Progenitor cell of endocrine pancreas (in vitro differentiated cells): Measurements from ENCODE around the gene DTNBP1. TPM values are rescaled to one million over a fixed set of nuclear protein-coding genes. Genes with fewer than 3 reads are reported as not detected.

Experiments used
- DNase-seq: peaks from one replicate; pipeline ENCODE4 v3.0.0; 2021; ENCODE audit warnings: low spot score; ENCODE audit not compliant: unreplicated experiment
- H3K27ac Mint-ChIP-seq: 2 replicates; pipeline ENCODE4 v1.8.0; 2021; ENCODE audit warnings: mild to moderate bottlenecking, moderate library complexity, mixed read lengths
- H3K27me3 Mint-ChIP-seq: 2 replicates; pipeline ENCODE4 v1.8.0; 2021; ENCODE audit warnings: mixed read lengths
- H3K36me3 Mint-ChIP-seq: 2 replicates; pipeline ENCODE4 v1.8.0; 2022; ENCODE audit warnings: mixed read lengths; ENCODE audit not compliant: insufficient read depth
- H3K4me1 Mint-ChIP-seq: 2 replicates; pipeline ENCODE4 v1.8.0; 2021; ENCODE audit warnings: low read depth, mixed read lengths
- H3K4me3 Mint-ChIP-seq: 2 replicates; pipeline ENCODE4 v1.8.0; 2021; ENCODE audit warnings: low read depth, mild to moderate bottlenecking, moderate library complexity, mixed read lengths
- H3K9me3 Mint-ChIP-seq: 2 replicates; pipeline ENCODE4 v1.8.0; 2021; ENCODE audit warnings: low read depth, mixed read lengths
- CTCF ChIP-seq: fragments of 200-600 bp; sonication (generic); IDR thresholded peaks from one replicate; pipeline ENCODE4 v1.5.0; 2021; ENCODE audit warnings: antibody characterized with exemption, mild to moderate bottlenecking; ENCODE audit not compliant: unreplicated experiment
- total RNA-seq: library from RNA; stranded (reverse); gene quantifications from 2 replicates; pipeline ENCODE4 v1.2.1, GENCODE V29; 2021

DTNBP1 gene
- total RNA-seq, 1 donor from 2014 or later, result 17.7 TPM

GRCh38 chr6:15557174-15557573 is 105.7 kb downstream of the DTNBP1 start:
- Mint-ChIP-seq H3K4me1 (peaks cover 6% of the 10 kb centered on the region), H3K4me3 (no peak overlapping the region), H3K9me3 (no peaks in the 10 kb centered on the region), H3K36me3 (peaks cover 1% of the 10 kb centered on the region), H3K27me3 (no peaks in the 10 kb centered on the region), H3K27ac (no peak overlapping the region)
- no peak for TF ChIP-seq CTCF
- DNase-seq, result no peak

GRCh38 chr6:15556711-15557110 is 106.1 kb downstream of the DTNBP1 start:
- TF ChIP-seq CTCF, result no peak
- DNase-seq, result no peak
- no peaks in the 10 kb centered on the region for H3K27me3 Mint-ChIP-seq
- H3K27ac Mint-ChIP-seq, result no peak overlapping the region
- no peaks in the 10 kb centered on the region for H3K9me3 Mint-ChIP-seq
- peaks cover 1% of the 10 kb centered on the region for H3K36me3 Mint-ChIP-seq
- no peak overlapping the region for H3K4me3 Mint-ChIP-seq
- H3K4me1 Mint-ChIP-seq, result peaks cover 7% of the 10 kb centered on the region

GRCh38 chr6:15555101-15556038 is 107.5 kb downstream of the DTNBP1 start:
- no peak for DNase-seq
- Mint-ChIP-seq H3K4me3 (no peak overlapping the region), H3K27me3 (no peaks in the 10 kb centered on the region), H3K36me3 (peaks cover 1% of the 10 kb centered on the region), H3K9me3 (no peaks in the 10 kb centered on the region), H3K4me1 (peaks cover 4% of the 10 kb centered on the region), H3K27ac (no peak overlapping the region)
- TF ChIP-seq CTCF, result no peak

GRCh38 chr6:15554728-15555100 is 108.1 kb downstream of the DTNBP1 start:
- no peaks in the 10 kb centered on the region for H3K9me3 Mint-ChIP-seq
- no peaks in the 10 kb centered on the region for H3K27me3 Mint-ChIP-seq
- H3K27ac Mint-ChIP-seq, result no peak overlapping the region
- peaks cover 1% of the 10 kb centered on the region for H3K36me3 Mint-ChIP-seq
- peaks cover 4% of the 10 kb centered on the region for H3K4me1 Mint-ChIP-seq
- no peak for TF ChIP-seq CTCF
- no peak for DNase-seq
- H3K4me3 Mint-ChIP-seq, result no peak overlapping the region

GRCh38 chr6:15553736-15554294 is 109.0 kb downstream of the DTNBP1 start:
- H3K27me3 Mint-ChIP-seq, result no peaks in the 10 kb centered on the region
- H3K4me3 Mint-ChIP-seq, result no peak overlapping the region
- DNase-seq, result no peak
- H3K27ac Mint-ChIP-seq, result no peak overlapping the region
- H3K4me1 Mint-ChIP-seq, result peaks cover 4% of the 10 kb centered on the region
- H3K9me3 Mint-ChIP-seq, result no peaks in the 10 kb centered on the region
- no peaks in the 10 kb centered on the region for H3K36me3 Mint-ChIP-seq
- TF ChIP-seq CTCF, result no peak
